GM18861 (cell line): ENCODE measurements around the gene ISX.

Experiments
- ATAC-seq: cut with Tn5 transposase; IDR thresholded peaks from one replicate; pipeline ENCODE4 v1.9.1; 2021; ENCODE audit not compliant: unreplicated experiment

Gene ISX

DNA sequence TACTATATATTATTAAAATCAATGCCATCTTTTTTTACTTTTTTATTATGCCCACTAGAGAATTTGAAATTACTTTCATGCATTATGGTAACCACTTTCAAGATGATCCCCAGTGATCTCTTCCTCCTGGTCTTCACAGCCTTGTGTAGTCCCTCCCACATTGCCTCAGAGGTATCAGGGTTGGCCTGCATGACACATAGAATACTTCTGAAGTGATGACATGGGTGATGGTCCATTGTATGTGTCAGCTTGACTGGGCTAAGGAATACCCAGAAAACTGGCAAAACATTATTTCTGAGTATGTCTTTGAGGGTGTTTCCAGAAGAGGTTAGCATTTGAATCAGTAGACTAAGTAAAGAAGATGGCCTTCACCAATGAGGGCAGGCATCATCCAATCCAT is 14.2 kb upstream of the ISX start:
- no peak for ATAC-seq

DNA sequence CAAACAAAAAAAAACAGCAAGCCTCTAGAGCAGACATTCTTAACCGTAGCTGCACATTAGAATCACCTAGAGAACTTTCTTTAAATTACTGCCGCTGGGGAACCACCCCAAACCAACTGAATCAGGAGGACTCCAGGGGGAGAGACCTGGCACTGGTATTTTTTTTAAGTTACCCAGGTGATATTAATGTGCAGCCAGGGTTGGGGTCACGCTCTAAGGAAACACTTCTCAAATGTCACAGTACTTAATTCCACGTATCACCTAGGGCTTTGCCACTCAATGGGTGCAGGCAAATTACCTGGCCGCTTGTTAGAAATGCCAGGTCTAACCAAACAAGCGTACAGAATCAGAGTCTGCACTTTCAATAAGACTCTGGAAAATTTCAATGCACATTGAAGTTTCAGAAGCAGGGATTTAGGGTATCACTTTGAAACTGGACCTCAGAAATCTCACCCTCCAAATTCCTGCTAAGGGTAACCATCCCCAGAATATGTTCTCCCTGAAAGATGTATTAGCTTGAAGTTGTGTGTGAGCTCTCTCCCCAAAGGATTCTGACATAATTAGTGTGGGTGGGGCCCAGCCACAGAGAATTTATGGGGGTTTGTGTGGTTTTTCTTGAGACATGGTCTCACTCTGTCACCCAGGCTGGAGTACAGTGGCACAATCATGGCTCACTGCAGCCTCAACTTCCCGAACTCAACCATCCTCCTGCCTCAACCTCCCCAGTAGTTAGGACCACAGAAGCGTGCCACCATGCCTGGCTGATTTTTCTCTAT is 12.7 kb upstream of the ISX start:
- no peak for ATAC-seq

DNA sequence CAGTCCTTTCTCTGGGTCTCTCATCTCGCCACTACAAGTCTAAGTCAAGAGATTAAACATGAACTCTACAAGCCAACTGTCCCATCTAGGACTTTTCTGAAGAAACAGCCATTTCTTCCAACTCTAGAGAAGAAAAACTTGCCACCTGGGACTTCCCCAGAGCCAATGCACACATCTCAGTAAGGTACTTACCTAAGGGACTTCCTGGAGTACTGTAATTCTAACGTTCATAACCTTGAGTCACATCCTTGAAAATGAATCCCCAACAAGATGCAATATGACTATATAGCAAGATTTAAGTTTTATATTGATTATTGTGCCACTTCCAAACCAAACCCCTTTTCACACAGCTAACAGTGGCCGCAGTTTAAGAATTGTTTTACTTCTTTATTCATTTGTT is 11.9 kb upstream of the ISX start:
- no peak for ATAC-seq

DNA sequence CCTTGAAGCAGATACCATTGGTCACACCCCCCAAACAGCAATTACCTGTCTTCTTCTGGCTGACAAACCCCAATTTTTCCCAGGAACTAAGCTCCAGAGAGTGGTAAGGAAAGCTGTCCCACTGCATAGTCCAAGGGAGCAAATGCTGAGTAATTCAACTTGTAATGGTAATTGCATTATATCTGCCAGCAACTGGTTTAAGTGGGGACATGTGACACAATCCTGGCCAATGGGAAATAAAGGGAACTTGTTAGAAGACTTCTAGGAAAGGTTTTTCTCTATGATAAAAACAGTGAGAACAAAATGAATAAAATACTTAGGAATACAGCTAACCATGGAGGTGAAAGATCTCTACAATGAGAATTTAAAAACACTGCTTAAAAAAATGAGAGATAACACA is 9.5 kb upstream of the ISX start:
- no peak for ATAC-seq

DNA sequence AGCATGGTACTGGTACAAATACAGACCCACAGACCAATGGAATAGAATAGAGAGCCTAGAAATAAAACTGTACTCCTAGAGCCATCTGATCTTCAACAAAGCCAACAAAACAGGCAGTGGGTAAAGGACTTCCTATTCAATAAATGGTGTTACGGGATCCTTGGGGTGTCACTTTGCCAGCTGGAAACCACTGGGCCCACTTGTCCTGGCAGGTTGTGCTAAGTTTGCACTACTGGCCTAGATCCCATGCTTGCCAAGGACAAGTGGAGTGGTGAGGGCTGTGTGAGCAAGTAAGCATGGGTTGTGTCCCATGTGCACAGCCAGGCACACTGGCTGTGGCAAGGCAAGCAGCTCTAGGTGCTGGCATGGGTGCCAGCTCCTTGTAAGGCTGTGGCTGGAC is 8.8 kb upstream of the ISX start:
- no peak for ATAC-seq

DNA sequence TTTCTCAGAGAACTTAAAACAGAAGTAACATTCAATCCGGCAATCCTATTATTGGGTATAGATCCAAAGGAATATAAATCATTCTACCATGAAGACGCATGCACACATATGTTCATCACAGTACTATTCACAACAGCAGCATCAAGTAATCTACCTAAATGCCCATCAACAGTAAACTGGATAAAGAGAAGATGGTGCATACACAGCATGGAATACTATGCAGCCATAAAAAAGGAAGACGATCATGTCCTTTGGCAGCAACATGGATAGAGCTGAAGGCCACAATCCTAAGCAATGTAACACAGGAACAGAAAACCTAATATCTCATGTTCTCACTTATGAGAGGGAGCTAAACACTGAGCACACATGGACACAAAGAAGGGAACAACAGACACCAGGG is 6.3 kb upstream of the ISX start:
- ATAC-seq, result no peak

DNA sequence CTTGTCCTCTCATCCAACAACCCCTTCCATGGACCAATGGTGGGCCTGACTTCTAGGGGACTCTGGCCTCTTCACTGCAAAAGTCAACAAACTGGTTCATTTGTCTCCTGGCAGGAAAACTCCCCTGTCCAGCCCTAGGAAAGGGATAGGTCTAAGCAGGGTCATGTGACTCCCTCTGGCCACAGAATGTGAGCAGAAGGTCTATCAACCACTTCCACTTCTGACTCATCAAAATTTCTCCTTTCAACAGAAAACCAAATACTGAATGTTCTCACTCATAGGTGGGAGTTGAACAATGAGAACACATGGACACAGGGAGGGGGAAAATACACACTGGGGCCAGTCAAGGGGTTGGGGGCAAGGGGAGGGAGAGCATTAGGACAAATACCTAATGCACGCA is 1.3 kb upstream of the ISX start:
- no peak for ATAC-seq

DNA sequence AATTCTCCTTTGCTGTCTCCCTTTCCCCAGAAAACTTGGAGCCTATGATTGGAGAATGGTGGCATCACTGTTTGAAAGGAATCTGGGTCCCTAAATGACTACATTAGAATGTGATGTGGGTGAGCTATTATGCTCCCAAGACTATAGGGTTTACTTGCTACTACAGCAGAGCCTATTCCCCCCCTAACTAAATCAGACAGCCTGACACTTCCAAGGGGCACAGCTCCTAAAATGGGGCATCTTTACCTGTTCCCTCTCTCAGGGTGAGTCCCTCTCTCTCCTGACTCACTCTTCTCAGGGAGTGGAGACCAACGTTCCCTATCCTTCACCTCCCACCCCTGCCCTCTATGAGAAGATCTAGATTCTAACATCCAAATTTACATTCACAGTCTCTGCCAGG is 775 bp upstream of the ISX start:
- ATAC-seq, result no peak

DNA sequence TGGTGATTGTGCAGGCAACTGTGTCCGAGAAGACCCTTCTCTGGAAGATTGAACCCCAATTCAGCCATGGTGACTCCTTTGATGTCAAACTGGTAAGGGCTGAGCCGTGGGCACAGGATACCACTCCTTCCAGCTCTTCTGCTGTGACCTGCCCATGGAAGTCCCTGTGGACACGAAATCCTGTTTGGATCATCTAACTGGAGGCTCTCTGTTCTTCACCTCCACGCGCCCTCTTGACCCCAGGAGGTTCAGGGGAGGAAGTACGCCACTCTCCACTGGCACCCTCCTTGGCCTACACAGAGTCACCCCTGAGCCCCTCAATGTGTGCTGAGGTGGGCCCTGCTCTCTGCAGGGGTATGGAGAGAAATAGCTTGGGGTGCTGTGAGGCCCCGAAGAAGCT is 810 bp downstream of the ISX start:
- no peak for ATAC-seq

DNA sequence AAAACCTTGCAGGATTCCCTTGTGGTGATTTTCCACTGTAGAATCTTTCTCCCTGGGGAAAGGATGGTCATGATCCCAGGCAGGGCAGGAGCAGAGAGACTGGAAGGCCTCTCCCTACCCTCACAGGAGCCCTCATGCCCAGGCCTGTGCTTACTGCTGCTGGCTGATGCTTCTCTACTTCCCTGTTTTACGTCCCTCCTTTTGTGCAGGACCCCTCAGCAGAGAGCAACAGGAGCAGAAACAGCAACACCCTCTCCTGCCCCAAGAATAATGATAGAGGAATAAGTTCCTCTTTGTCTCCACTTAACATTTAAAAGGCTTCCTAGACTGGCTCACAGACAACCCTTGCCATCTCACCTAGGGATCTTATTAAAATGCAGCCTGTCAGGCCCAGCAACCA is 3.6 kb downstream of the ISX start:
- no peak for ATAC-seq

DNA sequence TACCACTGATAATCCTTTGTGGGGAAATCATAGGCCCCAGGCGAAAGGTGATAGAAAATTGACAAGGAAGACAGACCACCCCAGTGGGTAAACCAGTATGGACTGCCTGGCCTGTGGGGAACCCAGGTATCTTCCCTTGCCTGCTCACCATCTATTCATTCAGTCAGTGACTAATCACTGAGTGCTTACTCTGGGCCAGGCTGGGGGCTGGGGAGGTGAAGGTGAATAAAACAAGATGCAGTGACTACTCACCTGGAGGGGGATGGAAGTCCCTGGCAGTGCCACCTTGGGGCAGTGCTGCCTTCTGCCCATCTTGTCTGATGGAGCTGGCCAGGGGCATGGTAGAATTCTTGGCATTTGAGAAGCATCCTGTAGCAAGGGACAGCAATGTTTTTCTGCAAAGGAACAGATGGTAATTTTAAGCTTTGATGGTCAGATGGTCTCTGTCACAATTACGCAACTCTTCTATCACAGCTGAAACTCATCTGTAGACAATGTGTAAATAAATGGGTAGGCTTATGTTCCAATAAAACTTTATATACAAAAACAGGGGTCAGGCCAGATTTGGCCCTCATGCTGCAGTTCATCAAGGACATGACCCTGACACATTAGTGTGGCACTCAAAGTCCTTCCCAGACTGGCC is 4.6 kb downstream of the ISX start:
- ATAC-seq, result no peak

DNA sequence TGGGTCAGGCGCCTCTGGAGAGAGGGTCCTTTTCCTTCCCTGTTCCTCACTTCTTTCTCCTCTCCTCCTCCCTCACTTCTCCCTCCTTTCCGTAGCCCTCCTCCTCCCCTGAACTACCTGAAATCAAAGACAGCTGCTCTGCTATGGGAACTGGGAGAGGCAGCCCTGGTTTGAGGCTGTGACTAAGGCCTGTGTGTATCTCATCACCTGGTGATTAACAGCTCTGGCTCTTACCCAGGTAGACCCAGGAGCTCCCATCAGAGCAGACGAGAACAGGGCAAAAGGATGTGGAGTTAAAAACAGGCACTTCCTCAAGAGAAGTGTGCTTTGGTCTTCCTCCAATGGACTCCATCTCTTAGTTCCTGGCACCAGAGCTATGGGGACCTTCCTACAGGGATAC is 5.8 kb downstream of the ISX start:
- ATAC-seq, result no peak

DNA sequence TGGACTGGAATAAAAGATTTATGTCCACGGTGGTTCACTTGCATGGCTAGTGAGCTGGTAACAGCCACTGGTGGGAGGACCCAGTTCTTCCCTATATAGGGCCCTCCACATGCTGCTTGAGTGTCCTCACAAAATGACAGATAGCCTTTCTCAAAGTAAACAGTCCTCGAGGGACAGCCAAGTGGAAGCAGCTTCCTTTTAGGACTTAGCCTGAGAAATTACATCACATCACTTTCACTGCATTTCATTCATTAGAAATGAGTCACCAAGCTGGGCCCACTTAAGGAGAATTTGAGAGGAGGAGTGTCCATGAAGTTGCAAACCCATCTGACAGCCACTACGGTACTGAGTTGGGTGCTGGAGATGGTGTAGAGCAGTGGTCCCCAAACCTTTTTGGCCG is 7.0 kb downstream of the ISX start:
- no peak for ATAC-seq

DNA sequence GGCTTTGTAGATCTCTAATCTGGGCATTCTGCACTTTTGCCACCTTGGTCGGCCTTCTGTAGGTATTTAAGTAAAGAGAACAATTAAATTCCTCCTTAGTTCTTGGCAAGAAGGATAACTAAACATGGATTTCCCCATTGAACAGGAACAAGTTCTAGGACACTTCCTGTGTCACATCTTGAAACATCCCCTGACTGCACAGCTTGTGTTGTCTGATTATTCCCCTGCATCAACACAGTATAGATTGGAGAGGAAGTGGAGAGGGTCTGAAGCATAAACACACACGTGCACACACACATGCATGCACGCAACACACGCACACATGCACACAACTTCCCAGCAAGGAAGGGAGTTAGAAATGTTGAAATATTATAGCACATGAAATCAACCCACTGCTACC is 8.6 kb downstream of the ISX start:
- ATAC-seq, result no peak

DNA sequence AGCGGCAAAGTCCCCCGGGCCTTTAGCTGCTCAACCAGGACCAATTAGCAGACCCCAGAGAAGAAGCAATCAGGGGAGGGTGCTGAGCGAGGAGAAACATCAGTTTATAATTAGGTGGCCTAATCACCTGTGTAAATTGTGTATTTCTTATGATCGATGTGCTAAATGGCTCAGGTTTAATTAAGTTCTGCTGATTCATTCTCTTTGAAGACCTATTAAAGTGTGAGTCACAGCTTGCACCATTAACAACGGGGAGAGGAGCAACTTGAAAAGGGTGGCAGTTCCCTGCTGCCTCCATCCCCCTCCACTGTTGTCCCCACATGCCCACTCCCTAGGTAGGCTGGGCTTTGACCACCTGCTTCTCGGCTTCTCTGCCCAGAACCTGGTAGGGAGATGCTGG is 10.7 kb downstream of the ISX start:
- ATAC-seq, result no peak

DNA sequence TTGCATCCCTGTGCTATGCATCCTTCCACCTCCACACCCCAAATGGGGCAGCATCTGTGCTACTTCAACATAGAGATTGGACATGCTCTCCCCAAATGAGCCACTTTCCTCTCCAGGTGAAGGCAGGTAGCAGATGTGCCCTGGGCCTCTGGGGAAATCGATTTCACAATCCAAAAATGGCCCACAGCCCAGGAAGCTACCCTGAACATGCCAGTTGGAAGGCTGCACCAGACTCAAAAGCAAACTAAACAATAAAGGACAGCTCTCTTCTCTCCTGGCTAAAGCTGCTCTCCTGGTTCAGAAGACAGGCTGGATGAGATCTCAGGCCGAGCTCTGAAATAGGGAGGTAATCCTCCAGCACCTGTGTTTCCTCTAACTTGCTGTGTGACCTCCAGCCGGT is 19.7 kb downstream of the ISX start:
- no peak for ATAC-seq

DNA sequence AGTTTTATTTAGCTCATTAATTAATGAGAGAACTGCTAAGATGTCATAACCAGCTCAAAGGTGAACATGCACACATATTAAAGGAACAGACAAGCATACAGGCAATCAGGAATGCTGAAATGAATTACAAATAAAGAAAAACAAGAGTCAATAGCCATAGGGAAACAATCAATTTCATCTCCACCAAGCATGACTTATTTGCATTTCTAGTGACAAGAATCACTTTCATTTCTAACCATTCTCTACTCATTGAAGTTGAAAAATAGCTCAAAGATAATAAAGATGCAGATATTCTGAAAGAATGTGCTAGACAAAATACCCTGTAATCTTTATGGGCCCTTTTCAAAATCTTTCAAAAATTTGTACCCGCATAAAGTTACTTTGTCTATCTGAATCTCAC is 23.2 kb downstream of the ISX start:
- ATAC-seq, result no peak

DNA sequence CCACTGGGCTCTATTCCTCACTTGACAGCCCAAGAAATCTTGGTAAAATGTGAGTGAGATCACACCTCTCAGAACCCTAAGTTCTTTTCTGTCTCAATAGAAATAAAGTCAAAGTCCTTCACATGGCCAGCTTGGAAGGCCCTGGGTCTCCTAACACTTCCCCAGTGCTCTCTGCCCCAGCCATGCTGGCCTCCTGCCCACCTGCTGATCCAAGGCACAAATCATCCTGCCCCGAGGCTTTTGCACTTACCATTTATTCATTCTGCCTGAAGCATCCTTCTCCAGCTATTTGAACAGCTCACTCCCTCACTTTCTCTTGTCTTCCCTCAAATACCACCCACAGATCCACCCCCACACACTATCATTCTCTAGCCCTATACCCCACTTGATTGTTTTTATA is 26.4 kb downstream of the ISX start:
- ATAC-seq, result no peak

DNA sequence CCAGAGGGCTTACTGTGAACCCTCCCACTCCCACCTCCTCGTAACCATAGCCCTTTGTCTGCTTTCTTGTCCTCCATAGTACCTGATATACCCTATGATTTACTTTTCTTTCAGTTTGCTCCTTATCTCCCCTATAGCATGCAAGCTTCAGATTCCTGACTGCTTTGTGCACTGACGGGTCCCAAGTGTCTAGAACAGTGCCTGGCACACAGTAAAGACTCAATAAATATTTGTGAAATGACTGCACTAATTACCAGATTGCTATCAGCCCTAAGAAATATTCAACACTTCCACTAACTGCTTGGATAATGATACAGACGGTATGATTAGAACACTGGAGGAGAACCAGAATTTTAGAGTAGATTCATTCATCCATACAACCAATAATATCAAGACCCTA is 33.0 kb downstream of the ISX start:
- no peak for ATAC-seq

DNA sequence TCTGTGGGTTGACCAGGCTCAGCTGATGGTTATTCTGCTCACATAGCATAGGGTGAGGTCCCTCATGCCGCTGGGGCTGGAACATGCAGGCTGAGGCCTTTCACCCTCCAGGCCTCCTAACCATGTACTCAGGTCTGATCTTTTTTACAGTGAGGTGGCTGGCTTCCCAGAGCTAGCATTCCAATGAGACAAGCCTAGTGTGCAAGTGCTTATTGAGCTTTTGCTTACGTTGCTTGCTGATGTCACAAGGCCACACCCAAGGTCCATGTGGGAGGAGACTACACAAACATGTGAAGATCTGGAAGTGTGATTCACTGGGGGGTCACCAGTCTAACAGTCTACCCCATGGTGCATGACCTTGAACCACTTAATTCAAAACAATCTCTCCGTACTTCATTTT is 33.9 kb downstream of the ISX start:
- no peak for ATAC-seq

DNA sequence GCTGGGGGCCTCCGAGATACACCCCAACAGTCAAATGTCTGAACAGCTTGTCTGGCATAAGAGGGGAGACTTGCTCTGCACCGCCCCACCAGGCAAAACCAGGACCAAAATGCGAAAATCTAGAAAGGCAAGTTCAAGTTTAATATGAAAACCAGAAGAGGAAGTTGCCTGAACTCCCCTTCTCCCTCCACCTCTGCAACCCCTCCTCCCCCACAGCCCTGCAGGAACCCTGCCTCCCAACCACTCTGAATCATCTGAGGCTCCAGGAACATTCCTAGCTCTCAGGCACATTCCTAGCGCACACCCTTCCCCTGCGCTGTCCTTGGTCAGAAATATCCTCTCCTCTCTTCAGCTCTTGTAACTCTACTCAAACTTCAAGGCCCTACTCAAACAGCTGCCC is 36.7 kb downstream of the ISX start:
- ATAC-seq, result no peak

DNA sequence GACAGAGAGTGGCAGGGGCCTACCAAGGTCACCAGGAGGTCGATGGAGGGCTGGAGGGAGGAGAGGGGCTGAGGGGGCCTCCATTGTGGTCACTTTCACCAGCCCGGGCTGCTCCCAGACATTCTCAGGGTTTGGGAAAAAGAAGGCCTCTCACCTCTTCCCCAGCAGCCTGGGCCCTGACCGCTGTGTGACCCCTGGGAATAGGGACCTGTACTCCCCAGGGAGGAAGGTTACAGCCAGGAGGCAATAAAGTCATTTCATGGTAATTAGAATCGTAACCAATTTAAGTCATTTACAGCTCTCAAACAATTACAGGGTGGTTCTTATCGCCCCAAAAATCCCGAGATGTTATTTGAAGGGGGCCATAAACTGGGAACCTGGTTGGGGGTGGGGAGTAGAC is 37.8 kb downstream of the ISX start:
- ATAC-seq, result no peak

DNA sequence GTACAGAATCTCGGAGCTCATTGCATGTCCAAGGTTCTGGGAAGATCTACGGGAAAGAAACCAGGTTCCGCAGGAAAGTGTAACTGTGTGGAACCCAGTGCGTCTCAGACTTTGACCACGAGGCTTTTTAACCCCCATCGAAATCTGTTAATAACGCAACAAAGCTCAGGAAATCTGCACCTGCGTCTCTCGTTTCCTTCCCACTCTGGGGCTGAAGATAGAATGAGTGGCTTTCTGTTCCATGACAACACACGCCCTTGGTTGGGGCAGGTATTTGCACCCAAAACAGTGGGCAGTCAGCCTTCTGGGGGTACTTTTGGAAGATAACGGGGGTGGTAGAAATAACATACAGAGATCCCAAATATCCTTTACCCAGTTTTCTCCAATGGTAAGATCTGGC is 38.5 kb downstream of the ISX start:
- ATAC-seq, result no peak
